ENCODE data around the gene EPHB1.

- no peak for TF ChIP-seq REST (IDR thresholded peaks at IDR 0.05; ENCODE audit: insufficient read depth in 1 of 2, low read depth in 2 of 2, low read length in 2 of 2)
- no peak for TF ChIP-seq POLR2AphosphoS5 (IDR thresholded peaks at IDR 0.05; ENCODE audit: low read depth, low read length)
- no peak for TF ChIP-seq FOXP2 (optimal IDR thresholded peaks at IDR 0.05; ENCODE audit: borderline replicate concordance, extremely low read depth, extremely low read length, insufficient read depth)
Measured at GRCh38 chr3:134991472-134992010, 196.5 kb downstream of the EPHB1 start.

Measured in PFSK-1 (cell line).